ENCODE measurements around the gene TTLL8. TPM values are rescaled to one million over a fixed set of nuclear protein-coding genes. Genes with fewer than 3 reads are reported as not detected.

TTLL8 gene
- total RNA-seq, 1 experiment from 2014 or later, result not detected

DNA sequence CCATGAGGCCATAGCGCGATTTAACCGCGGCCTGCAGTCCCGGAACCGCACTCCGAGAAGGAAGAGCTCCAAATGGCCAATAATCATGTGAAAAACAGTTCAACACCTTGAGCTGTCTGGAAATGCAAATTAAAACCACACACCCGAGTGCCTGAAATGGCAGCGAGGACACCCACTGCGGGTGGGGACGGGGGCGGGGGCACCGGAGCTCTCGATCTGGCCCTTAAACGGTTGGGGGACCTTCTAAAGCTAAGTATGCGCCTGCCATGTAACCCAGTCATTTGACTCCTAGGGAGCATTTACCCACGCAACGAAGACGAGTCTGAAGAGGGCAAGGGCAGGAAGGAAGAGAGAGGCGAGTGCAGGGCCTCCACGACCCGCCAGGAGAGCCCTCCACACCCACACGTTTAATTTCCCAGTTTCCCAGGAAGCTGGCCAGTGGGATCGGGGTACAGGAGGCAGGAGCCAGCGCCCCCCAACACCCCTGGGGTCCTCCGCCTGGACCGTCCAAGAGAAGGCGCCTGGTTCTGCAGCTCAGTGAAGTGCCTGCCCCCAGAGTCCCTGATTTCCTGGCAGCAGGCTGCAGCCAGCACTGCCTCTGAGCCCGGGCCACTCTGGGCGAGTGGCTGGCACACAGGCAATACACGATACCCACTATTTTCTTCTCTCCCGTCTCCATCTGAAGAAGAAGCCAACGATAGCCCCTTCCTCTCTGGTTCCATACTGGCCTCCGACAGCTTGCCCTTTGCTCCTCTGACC lies 1.7 kb downstream of the TTLL8 start:
- Mint-ChIP-seq H3K36me3 (ENCODE audit: insufficient read depth in 1 of 3, low read depth in 3 of 3) (no peaks in the 10 kb centered on the region; a peak in 1 of 7 replicates), H3K4me1 (peaks cover 9 to 12% of the 10 kb centered on the region in 2 experiments), H3K4me3 (no peak overlapping the region), H3K27me3 (ENCODE audit: low read depth) (peaks cover 51% of the 10 kb centered on the region), H3K27ac (no peak overlapping the region; a peak in 1 of 7 replicates), H3K9me3 (peaks cover 5 to 9% of the 10 kb centered on the region in 2 experiments; a peak in 3 of 5 replicates)
- no peaks in the 10 kb centered on the region for H3K79me2 ChIP-seq (ENCODE audit: insufficient read depth, low read length)
- no peaks in the 10 kb centered on the region; the same call in 1 of the 2 replicates for H3K27me3 ChIP-seq (ENCODE audit: insufficient read depth, low read length)
- H3K56ac ChIP-seq (ENCODE audit: insufficient read length, low read depth, low read length), result no peak overlapping the region
- no peak overlapping the region for H2BK5ac ChIP-seq (ENCODE audit: insufficient read length, low read length)
- H2BK120ac ChIP-seq (ENCODE audit: low read depth, low read length, poor library complexity, severe bottlenecking), result no peak overlapping the region
- H3K9ac ChIP-seq (ENCODE audit: extremely low read depth, insufficient read length, low read length), result no peak overlapping the region
- no peak overlapping the region for H2BK12ac ChIP-seq (ENCODE audit: insufficient read length, low read depth, low read length)
- no peak overlapping the region for H3K14ac ChIP-seq (ENCODE audit: insufficient read depth, low read length)
- peaks cover 10% of the 10 kb centered on the region for H3K23me2 ChIP-seq (ENCODE audit: insufficient read length, low read depth, low read length, poor library complexity, severe bottlenecking)
- no peaks in the 10 kb centered on the region for H3K9me3 ChIP-seq (ENCODE audit: control insufficient read depth, low read depth, low read length)
- H3K23ac ChIP-seq (ENCODE audit: insufficient read length, low read depth, low read length), result no peak overlapping the region
- H4K20me1 ChIP-seq (ENCODE audit: control insufficient read depth, insufficient read depth, insufficient read length), result no peaks in the 10 kb centered on the region
- H3K4me1 ChIP-seq (ENCODE audit: insufficient read depth, low read length), result no peaks in the 10 kb centered on the region; the same call in 1 of the 2 replicates
- no peak for DNase-seq
- H4K91ac ChIP-seq (ENCODE audit: insufficient read length, low read depth, low read length), result no peak overlapping the region
- H2AFZ ChIP-seq (ENCODE audit: low read length), result no peak overlapping the region
- TF ChIP-seq, protein P1, sequence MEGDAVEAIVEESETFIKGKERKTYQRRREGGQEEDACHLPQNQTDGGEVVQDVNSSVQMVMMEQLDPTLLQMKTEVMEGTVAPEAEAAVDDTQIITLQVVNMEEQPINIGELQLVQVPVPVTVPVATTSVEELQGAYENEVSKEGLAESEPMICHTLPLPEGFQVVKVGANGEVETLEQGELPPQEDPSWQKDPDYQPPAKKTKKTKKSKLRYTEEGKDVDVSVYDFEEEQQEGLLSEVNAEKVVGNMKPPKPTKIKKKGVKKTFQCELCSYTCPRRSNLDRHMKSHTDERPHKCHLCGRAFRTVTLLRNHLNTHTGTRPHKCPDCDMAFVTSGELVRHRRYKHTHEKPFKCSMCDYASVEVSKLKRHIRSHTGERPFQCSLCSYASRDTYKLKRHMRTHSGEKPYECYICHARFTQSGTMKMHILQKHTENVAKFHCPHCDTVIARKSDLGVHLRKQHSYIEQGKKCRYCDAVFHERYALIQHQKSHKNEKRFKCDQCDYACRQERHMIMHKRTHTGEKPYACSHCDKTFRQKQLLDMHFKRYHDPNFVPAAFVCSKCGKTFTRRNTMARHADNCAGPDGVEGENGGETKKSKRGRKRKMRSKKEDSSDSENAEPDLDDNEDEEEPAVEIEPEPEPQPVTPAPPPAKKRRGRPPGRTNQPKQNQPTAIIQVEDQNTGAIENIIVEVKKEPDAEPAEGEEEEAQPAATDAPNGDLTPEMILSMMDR (conservative IDR thresholded peaks at IDR 0.05), result no peak
- WGBS (ENCODE audit: extremely low coverage, insufficient read length, low lambda C conversion rate), result no CpG with 5 or more reads among the region's 34 CpGs
- H2BK20ac ChIP-seq (ENCODE audit: low read depth, low read length, poor library complexity, severe bottlenecking), result no peak overlapping the region
- H3K4me2 ChIP-seq (ENCODE audit: insufficient read depth, insufficient read length, low read length), result no peak overlapping the region
- H2AK5ac ChIP-seq (ENCODE audit: insufficient read length, low read length), result no peak overlapping the region
- H3T11ph ChIP-seq (ENCODE audit: low read length), result no peak overlapping the region
- no peak overlapping the region for H4K8ac ChIP-seq (replicated peaks; ENCODE audit: insufficient read length, low read depth, low read length)
- H3K27ac ChIP-seq (ENCODE audit: insufficient read length, low read depth, low read length), result no peak overlapping the region
- no peak overlapping the region for H3K18ac ChIP-seq (ENCODE audit: insufficient read length, low read depth, low read length)
- no peak overlapping the region for H4K5ac ChIP-seq (ENCODE audit: insufficient read length, low read depth, low read length)
- H2BK15ac ChIP-seq (ENCODE audit: low read depth, low read length), result no peak overlapping the region
- no peak overlapping the region for H3K4ac ChIP-seq (ENCODE audit: low read depth, low read length)
- H3K79me1 ChIP-seq (ENCODE audit: insufficient read depth, low read depth, low read length, poor library complexity, severe bottlenecking), result no peaks in the 10 kb centered on the region
